ENCODE measurements around the gene FOXP1.

DNA sequence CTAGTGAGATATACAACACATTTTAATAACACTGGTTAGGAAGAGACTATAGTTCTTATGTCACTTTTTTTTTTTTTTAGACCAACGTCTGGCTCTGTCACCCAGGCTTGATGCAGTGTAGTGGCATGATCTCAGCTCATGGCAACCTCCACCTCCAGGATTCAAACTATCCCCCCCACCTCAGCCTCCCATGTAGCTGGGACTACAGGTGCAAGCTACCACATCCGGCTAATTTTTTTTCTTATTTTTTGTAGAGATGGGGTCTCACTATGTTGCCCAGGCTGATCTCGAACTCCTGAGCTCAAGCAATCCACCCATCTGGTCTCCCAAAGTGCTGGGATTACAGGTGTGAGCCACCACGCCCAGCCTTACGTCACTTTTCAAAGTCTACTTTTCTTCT, 100.8 kb downstream of the FOXP1 start:
- TF ChIP-seq, protein P1, sequence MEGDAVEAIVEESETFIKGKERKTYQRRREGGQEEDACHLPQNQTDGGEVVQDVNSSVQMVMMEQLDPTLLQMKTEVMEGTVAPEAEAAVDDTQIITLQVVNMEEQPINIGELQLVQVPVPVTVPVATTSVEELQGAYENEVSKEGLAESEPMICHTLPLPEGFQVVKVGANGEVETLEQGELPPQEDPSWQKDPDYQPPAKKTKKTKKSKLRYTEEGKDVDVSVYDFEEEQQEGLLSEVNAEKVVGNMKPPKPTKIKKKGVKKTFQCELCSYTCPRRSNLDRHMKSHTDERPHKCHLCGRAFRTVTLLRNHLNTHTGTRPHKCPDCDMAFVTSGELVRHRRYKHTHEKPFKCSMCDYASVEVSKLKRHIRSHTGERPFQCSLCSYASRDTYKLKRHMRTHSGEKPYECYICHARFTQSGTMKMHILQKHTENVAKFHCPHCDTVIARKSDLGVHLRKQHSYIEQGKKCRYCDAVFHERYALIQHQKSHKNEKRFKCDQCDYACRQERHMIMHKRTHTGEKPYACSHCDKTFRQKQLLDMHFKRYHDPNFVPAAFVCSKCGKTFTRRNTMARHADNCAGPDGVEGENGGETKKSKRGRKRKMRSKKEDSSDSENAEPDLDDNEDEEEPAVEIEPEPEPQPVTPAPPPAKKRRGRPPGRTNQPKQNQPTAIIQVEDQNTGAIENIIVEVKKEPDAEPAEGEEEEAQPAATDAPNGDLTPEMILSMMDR (IDR thresholded peaks at IDR 0.05) = no peak
- TF ChIP-seq EZH2phosphoT487 (IDR thresholded peaks at IDR 0.05) = no peak

Measured in neural progenitor cell (in vitro differentiated cells).